ENCODE results near the gene ANKRD13D. TPM values are rescaled to one million over a fixed set of nuclear protein-coding genes. Genes with fewer than 3 reads are reported as not detected.

ANKRD13D gene
- total and polyA plus RNA-seq, 2 of the 8 experiments (the other 6 are each of a cell fraction or from before 2014, with no cell fraction given) = 24.9 to 26.5 TPM

- no peak for TF ChIP-seq USF2 (IDR thresholded peaks at IDR 0.05; ENCODE audit: low read length)
- TF ChIP-seq RAD21 (IDR thresholded peaks at IDR 0.05 in 1 of 2, conservative IDR thresholded peaks at IDR 0.05 in 1 of 2; ENCODE audit: low read depth in 2 of 2, low read length in 2 of 2) = peak in 1 of 2 experiments; percentile 12; a peak in 1 of 4 replicates
- peak; percentile 85 for TF ChIP-seq CREB1 (IDR thresholded peaks at IDR 0.05)
Measured at GRCh38 chr11:67239783-67240575, 49.1 kb upstream of the ANKRD13D start (continued).
